SK-N-SH treated with all-trans-retinoic acid at 6 μM for 48 hours (cell line): ENCODE results near the gene PDE1A.

Experiments
- ATAC-seq: fragments of 200-7000 bp; cut with Tn5 transposase; 3 replicates; pipeline ENCODE4 v1.9.1; 2020; ENCODE audit warnings: mild to moderate bottlenecking, moderate library complexity
- ARNTL ChIP-seq: fragments of 450-650 bp; formaldehyde crosslinking; IDR thresholded peaks from 2 replicates; pipeline ENCODE4 v1.5.0; 2020; ENCODE audit warnings: low read depth, mild to moderate bottlenecking, moderate library complexity, borderline replicate concordance
- BACH2 ChIP-seq: fragments of 250-450 bp; sonication (Bioruptor Pico); IDR thresholded peaks from 2 replicates; pipeline ENCODE4 v1.9.0; 2021; ENCODE audit warnings: mild to moderate bottlenecking, borderline replicate concordance
- CREB5 ChIP-seq: fragments of 250-450 bp; sonication (Bioruptor Pico); IDR thresholded peaks from 2 replicates; pipeline ENCODE4 v1.5.1; 2020; ENCODE audit warnings: low read depth, mild to moderate bottlenecking, moderate library complexity
- CSDC2 ChIP-seq: fragments of 250-450 bp; sonication (Bioruptor Pico); IDR thresholded peaks from 2 replicates; pipeline ENCODE4 v1.5.0; 2020; ENCODE audit warnings: mild to moderate bottlenecking, moderate library complexity
- CSRNP3 ChIP-seq: fragments of 250-450 bp; sonication (Bioruptor Pico); IDR thresholded peaks from 2 replicates; pipeline ENCODE4 v1.5.1; 2021; ENCODE audit warnings: mild to moderate bottlenecking, moderate library complexity
- ESRRG ChIP-seq: fragments of 250-450 bp; sonication (Bioruptor Pico); IDR thresholded peaks from 2 replicates; pipeline ENCODE4 v1.6.1; 2021; ENCODE audit warnings: mild to moderate bottlenecking
- OSR1 ChIP-seq: fragments of 250-450 bp; sonication (Bioruptor Pico); IDR thresholded peaks from 2 replicates; pipeline ENCODE4 v1.8.0; 2022; ENCODE audit warnings: moderate library complexity, mild to moderate bottlenecking, inconsistent platforms
- PATZ1 ChIP-seq: fragments of 250-450 bp; sonication (Bioruptor Pico); IDR thresholded peaks from 2 replicates; pipeline ENCODE4 v1.8.0; 2020; ENCODE audit warnings: mild to moderate bottlenecking, moderate library complexity, borderline replicate concordance
- POU6F1 ChIP-seq: fragments of 250-450 bp; sonication (Bioruptor Pico); IDR thresholded peaks from 2 replicates; pipeline ENCODE4 v1.8.0; 2021; ENCODE audit warnings: low read depth, mild to moderate bottlenecking, moderate library complexity, borderline replicate concordance
- PPARA ChIP-seq: fragments of 250-450 bp; sonication (Bioruptor Pico); IDR thresholded peaks from 2 replicates; pipeline ENCODE4 v1.5.0; 2020; ENCODE audit warnings: mild to moderate bottlenecking, borderline replicate concordance
- RARB ChIP-seq: fragments of 250-450 bp; sonication (Bioruptor Pico); IDR thresholded peaks from 2 replicates; pipeline ENCODE4 v1.8.0; 2021; ENCODE audit warnings: mild to moderate bottlenecking, moderate library complexity
- SNAI2 ChIP-seq: fragments of 250-450 bp; sonication (Bioruptor Pico); IDR thresholded peaks from 2 replicates; pipeline ENCODE4 v1.5.0; 2020; ENCODE audit warnings: mild to moderate bottlenecking, moderate library complexity
- TCF4 ChIP-seq: fragments of 250-450 bp; sonication (Bioruptor Pico); IDR thresholded peaks from 2 replicates; pipeline ENCODE4 v1.8.0; 2021; ENCODE audit warnings: mild to moderate bottlenecking, moderate library complexity, borderline replicate concordance
- TSHZ2 ChIP-seq: fragments of 250-450 bp; sonication (Bioruptor Pico); IDR thresholded peaks from 2 replicates; pipeline ENCODE4 v1.5.0; 2020; ENCODE audit warnings: mild to moderate bottlenecking, moderate library complexity
- ZC3H10 ChIP-seq: fragments of 250-450 bp; sonication (Bioruptor Pico); IDR thresholded peaks from 2 replicates; pipeline ENCODE4 v1.5.1; 2021; ENCODE audit warnings: mild to moderate bottlenecking, moderate library complexity
- ZFP3 ChIP-seq: fragments of 250-450 bp; sonication (Bioruptor Pico); IDR thresholded peaks from 2 replicates; pipeline ENCODE4 v1.5.0; 2020; ENCODE audit warnings: mild to moderate bottlenecking, moderate library complexity
- ZFP30 ChIP-seq: fragments of 450-650 bp; formaldehyde crosslinking; IDR thresholded peaks from 2 replicates; pipeline ENCODE4 v1.5.0; 2022; ENCODE audit warnings: mild to moderate bottlenecking, moderate library complexity
- ZNF565 ChIP-seq: fragments of 450-650 bp; formaldehyde crosslinking; conservative IDR thresholded peaks from 2 replicates; pipeline ENCODE4 v1.5.0; 2020; ENCODE audit warnings: low read depth, mild to moderate bottlenecking, moderate library complexity
- ZNF70 ChIP-seq: fragments of 450-650 bp; formaldehyde crosslinking; IDR thresholded peaks from 2 replicates; pipeline ENCODE4 v1.5.0; 2020; ENCODE audit warnings: mild to moderate bottlenecking, moderate library complexity
- ZNF8 ChIP-seq: fragments of 450-650 bp; formaldehyde crosslinking; IDR thresholded peaks from 2 replicates; pipeline ENCODE4 v1.5.0; 2020; ENCODE audit warnings: mild to moderate bottlenecking, moderate library complexity

PDE1A gene

GRCh38 chr2:182372661-182373060, 54.2 kb downstream of the PDE1A start:
- TF ChIP-seq CSRNP3 (no peak), ZNF8 (CRISPR knock-in tag) (no peak), CSDC2 (CRISPR knock-in tag) (peak; percentile 22; the same call in 1 of the 2 replicates)
- peak; percentile 100 for ATAC-seq

GRCh38 chr2:182368996-182369395, 57.8 kb downstream of the PDE1A start:
- ATAC-seq = no peak
- TF ChIP-seq PATZ1 (CRISPR knock-in tag) (no peak), POU6F1 (CRISPR knock-in tag) (no peak), RARB (CRISPR knock-in tag) (no peak), OSR1 (no peak), ESRRG (CRISPR knock-in tag) (no peak), SNAI2 (CRISPR knock-in tag) (no peak), BACH2 (CRISPR knock-in tag) (no peak), ZNF8 (CRISPR knock-in tag) (no peak), ZC3H10 (no peak), TSHZ2 (CRISPR knock-in tag) (no peak), TCF4 (CRISPR knock-in tag) (no peak), CREB5 (CRISPR knock-in tag) (no peak), ZNF70 (CRISPR knock-in tag) (no peak), ARNTL (CRISPR knock-in tag) (no peak), ZNF565 (CRISPR knock-in tag) (no peak), ZFP3 (CRISPR knock-in tag) (no peak), ZFP30 (CRISPR knock-in tag) (no peak)

- ATAC-seq = no peak
- TF ChIP-seq ESRRG (CRISPR knock-in tag) (no peak), SNAI2 (CRISPR knock-in tag) (no peak), RARB (CRISPR knock-in tag) (no peak), CSDC2 (CRISPR knock-in tag) (no peak), TCF4 (CRISPR knock-in tag) (no peak), PPARA (CRISPR knock-in tag) (no peak), OSR1 (no peak), CREB5 (CRISPR knock-in tag) (no peak)
Observed at GRCh38 chr2:182368446-182368845, 58.4 kb downstream of the PDE1A start.
